Breast epithelium (tissue), 3 donors: Measurements from ENCODE around the gene RFX1.

Experiments
- POLR2A ChIP-seq: fragments of 450-650 bp; IDR thresholded peaks from one replicate; pipeline ENCODE4 v1.6.1; 2016; ENCODE audit warnings: antibody characterized with exemption, mild to moderate bottlenecking, moderate library complexity
- POLR2AphosphoS5 ChIP-seq, 3 donors: sonication (generic); formaldehyde crosslinking; IDR thresholded peaks; one replicate each; pipeline ENCODE4 v1.6.1; 2017; ENCODE audit warnings: antibody characterized with exemption in 3 of 3
- TF ChIP-seq, protein P1 (sequence below), 3 donors: fragments of 450-650 bp; IDR thresholded peaks; one replicate each; pipeline ENCODE4 v1.5.1; 2016 to 2017; ENCODE audit warnings: antibody characterized with exemption in 3 of 3, mild to moderate bottlenecking in 3 of 3, moderate library complexity in 3 of 3

DNA sequence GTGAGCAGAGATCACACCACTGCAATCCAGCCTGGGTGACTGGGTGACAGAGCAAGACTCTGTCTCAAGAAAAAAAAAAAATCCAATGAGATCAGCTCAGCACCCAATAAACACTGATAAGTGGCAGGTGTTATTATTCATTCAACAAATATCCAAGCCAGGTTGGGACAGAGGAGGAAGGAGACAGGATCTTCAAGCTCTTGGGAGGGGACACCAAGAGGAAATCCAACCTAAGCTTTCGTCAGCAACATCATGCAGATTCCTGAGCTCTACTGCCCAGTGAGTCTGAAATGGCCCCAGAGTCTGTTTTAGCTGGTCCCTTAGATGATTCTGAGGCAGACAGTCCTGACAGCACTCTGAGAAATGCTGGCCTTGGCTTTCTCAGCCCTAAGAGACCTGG, 7.7 kb downstream of the RFX1 start:
- TF ChIP-seq POLR2A (no peak), POLR2AphosphoS5 (IDR thresholded peaks at IDR 0.05) (no peak)
- TF ChIP-seq, protein P1, sequence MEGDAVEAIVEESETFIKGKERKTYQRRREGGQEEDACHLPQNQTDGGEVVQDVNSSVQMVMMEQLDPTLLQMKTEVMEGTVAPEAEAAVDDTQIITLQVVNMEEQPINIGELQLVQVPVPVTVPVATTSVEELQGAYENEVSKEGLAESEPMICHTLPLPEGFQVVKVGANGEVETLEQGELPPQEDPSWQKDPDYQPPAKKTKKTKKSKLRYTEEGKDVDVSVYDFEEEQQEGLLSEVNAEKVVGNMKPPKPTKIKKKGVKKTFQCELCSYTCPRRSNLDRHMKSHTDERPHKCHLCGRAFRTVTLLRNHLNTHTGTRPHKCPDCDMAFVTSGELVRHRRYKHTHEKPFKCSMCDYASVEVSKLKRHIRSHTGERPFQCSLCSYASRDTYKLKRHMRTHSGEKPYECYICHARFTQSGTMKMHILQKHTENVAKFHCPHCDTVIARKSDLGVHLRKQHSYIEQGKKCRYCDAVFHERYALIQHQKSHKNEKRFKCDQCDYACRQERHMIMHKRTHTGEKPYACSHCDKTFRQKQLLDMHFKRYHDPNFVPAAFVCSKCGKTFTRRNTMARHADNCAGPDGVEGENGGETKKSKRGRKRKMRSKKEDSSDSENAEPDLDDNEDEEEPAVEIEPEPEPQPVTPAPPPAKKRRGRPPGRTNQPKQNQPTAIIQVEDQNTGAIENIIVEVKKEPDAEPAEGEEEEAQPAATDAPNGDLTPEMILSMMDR (IDR thresholded peaks at IDR 0.05) = no peak
